ENCODE results near the gene FCN1. TPM values are rescaled to one million over a fixed set of nuclear protein-coding genes. Genes with fewer than 3 reads are reported as not detected.
"Not testable (repeated sequence)": the region's sequence is repeated elsewhere in the genome, so short reads cannot be mapped to it uniquely, and the experiment has no call there.

The FCN1 gene
- total RNA-seq, 4 donors from 2014 or later: 0.41 to 13.8 TPM; not detected in 2

GRCh38 chr9:134858051-134858841 is 59.5 kb downstream of the FCN1 start:
- no peak overlapping the region for H3K27ac ChIP-seq
- H3K36me3 ChIP-seq: no peaks in the 10 kb centered on the region
- in situ Hi-C loops (cut with MboI; ENCODE audit: low pct_ligation_motif_present in 1 of 4, low pct_unique_long_range_greater_than_20kb in 1 of 4, low sequenced_read_pairs in 3 of 4): no loop called here
- no peaks in the 10 kb centered on the region for H3K4me1 ChIP-seq
- intact Hi-C loops (cut with DNase I; ENCODE audit: low total_unique reads): no loop called here
- no peaks in the 10 kb centered on the region for H3K9me3 ChIP-seq
- DNase-seq: no peak
- no peaks in the 10 kb centered on the region for H3K27me3 ChIP-seq
- no peak overlapping the region for H3K4me3 ChIP-seq
- 57 to 72% methylated on average over 8 to 11 of the region's 11 CpGs for WGBS, 2 donors (ENCODE audit: low coverage in 1 of 2)
- TF ChIP-seq EP300 (IDR thresholded peaks at IDR 0.05; ENCODE audit: low read depth): no peak
- TF ChIP-seq CTCF (IDR thresholded peaks at IDR 0.05): no peak
- TF ChIP-seq POLR2A (IDR thresholded peaks at IDR 0.05): no peak
- TF ChIP-seq POLR2AphosphoS5 (IDR thresholded peaks at IDR 0.05): no peak

GRCh38 chr9:134857451-134857850 is 60.3 kb downstream of the FCN1 start:
- in situ Hi-C loops (cut with MboI; ENCODE audit: low pct_ligation_motif_present in 1 of 4, low pct_unique_long_range_greater_than_20kb in 1 of 4, low sequenced_read_pairs in 3 of 4); DNase-seq; H3K4me1 ChIP-seq; intact Hi-C loops (cut with DNase I; ENCODE audit: low total_unique reads); H3K27me3 ChIP-seq; H3K4me3 ChIP-seq; H3K9me3 ChIP-seq; H3K36me3 ChIP-seq; H3K27ac ChIP-seq: not testable (repeated sequence)
- 85 to 95% methylated on average over 2 of the region's 2 CpGs for WGBS, 2 donors (ENCODE audit: low coverage in 1 of 2)

- no peaks in the 10 kb centered on the region for H3K9me3 ChIP-seq
- TF ChIP-seq POLR2AphosphoS5 (IDR thresholded peaks at IDR 0.05) (no peak), CTCF (IDR thresholded peaks at IDR 0.05) (no peak), POLR2A (IDR thresholded peaks at IDR 0.05) (no peak), EP300 (IDR thresholded peaks at IDR 0.05; ENCODE audit: low read depth) (no peak)
- H3K4me3 ChIP-seq: no peak overlapping the region
- H3K27ac ChIP-seq: no peak overlapping the region
- H3K36me3 ChIP-seq: no peaks in the 10 kb centered on the region
- in situ Hi-C loops (cut with MboI; ENCODE audit: low pct_ligation_motif_present in 1 of 4, low pct_unique_long_range_greater_than_20kb in 1 of 4, low sequenced_read_pairs in 3 of 4): no loop called here
- intact Hi-C loops (cut with DNase I; ENCODE audit: low total_unique reads): no loop called here
- no peaks in the 10 kb centered on the region for H3K4me1 ChIP-seq
- DNase-seq: no peak
- H3K27me3 ChIP-seq: no peaks in the 10 kb centered on the region
- 79% methylated on average over 9 of the region's 9 CpGs; no CpG with 5 or more reads in 1 of the 2 donors for WGBS, 2 donors (ENCODE audit: low coverage in 1 of 2)
Observed at GRCh38 chr9:134855900-134856377, 61.8 kb downstream of the FCN1 start.

Small RNA genes within 50 kb of the gene (small RNA-seq; reads per million reads assigned to genes)
- 0 reads per million in 4 donors for gene AL603650.1

Other genes starting within 250 kb of the FCN1 start
- not detected for gene FCN2, start 37.1 kb downstream of the FCN1 start, total RNA-seq
- 1 to 10 TPM in 3 of 4 donors, not detected in 1; 3.7 to 7.8 (median 4.0) TPM for gene OLFM1, start 169.8 kb upstream of the FCN1 start, total RNA-seq